MM.1S (cell line): ENCODE results near the gene LSM10.

Experiments used
- DNase-seq: peaks from one replicate; pipeline ENCODE4 v3.0.0-alpha.2; 2015
- H2AFZ ChIP-seq: fragments of 300-600 bp; sonication (generic); 2 replicates; pipeline ENCODE4 v1.6.0; 2016; ENCODE audit warnings: antibody characterized with exemption, low read length
- H3F3A ChIP-seq: fragments of 300-600 bp; sonication (generic); 2 replicates; pipeline ENCODE4 v1.6.1; 2016; ENCODE audit warnings: mild to moderate bottlenecking, antibody characterized with exemption, low read length, moderate library complexity, mixed read lengths; ENCODE audit not compliant: insufficient read depth
- H3K27ac ChIP-seq: fragments of 300-600 bp; sonication (generic); 2 replicates; pipeline ENCODE4 v1.5.1; 2016; ENCODE audit warnings: mild to moderate bottlenecking, low read length
- H3K27me3 ChIP-seq: fragments of 300-600 bp; sonication (generic); replicated peaks from 2 replicates; pipeline ENCODE4 v1.6.0; 2016; ENCODE audit warnings: low read length; ENCODE audit not compliant: insufficient read depth
- H3K36me3 ChIP-seq: fragments of 300-600 bp; sonication (generic); replicated peaks from 2 replicates; pipeline ENCODE4 v1.6.1; 2016; ENCODE audit warnings: mild to moderate bottlenecking, low read length, mixed read lengths; ENCODE audit not compliant: insufficient read depth
- H3K4me1 ChIP-seq: fragments of 300-600 bp; sonication (generic); 2 replicates; pipeline ENCODE4 v1.6.1; 2016; ENCODE audit warnings: low read length, mixed read lengths
- H3K4me2 ChIP-seq: fragments of 300-600 bp; sonication (generic); 2 replicates; pipeline ENCODE4 v1.6.0; 2016; ENCODE audit warnings: low read depth, low read length
- H3K4me3 ChIP-seq: fragments of 300-600 bp; sonication (generic); 2 replicates; pipeline ENCODE4 v1.5.1; 2016; ENCODE audit warnings: low read length, mixed read lengths
- H3K79me2 ChIP-seq: fragments of 300-600 bp; sonication (generic); 2 replicates; pipeline ENCODE4 v1.6.1; 2016; ENCODE audit warnings: mixed run types, low read length, mixed read lengths
- H3K9ac ChIP-seq: fragments of 300-600 bp; sonication (generic); 2 replicates; pipeline ENCODE4 v1.6.1; 2016; ENCODE audit warnings: low read length, mixed read lengths
- H3K9me2 ChIP-seq: fragments of 300-600 bp; sonication (generic); replicated peaks from 2 replicates; pipeline ENCODE4 v1.6.1; 2016; ENCODE audit warnings: mild to moderate bottlenecking, low read length, mixed read lengths; ENCODE audit not compliant: insufficient read depth
- H3K9me3 ChIP-seq: fragments of 300-600 bp; sonication (generic); replicated peaks from 2 replicates; pipeline ENCODE4 v1.6.1; 2016; ENCODE audit warnings: mild to moderate bottlenecking, low read length, mixed read lengths; ENCODE audit not compliant: insufficient read depth
- H4K20me1 ChIP-seq: fragments of 300-600 bp; sonication (generic); 2 replicates; pipeline ENCODE4 v1.6.1; 2016; ENCODE audit warnings: mild to moderate bottlenecking, low read length, moderate library complexity, mixed read lengths; ENCODE audit not compliant: insufficient read depth
- CTCF ChIP-seq: fragments of 300-600 bp; sonication (generic); IDR thresholded peaks from 2 replicates; pipeline ENCODE4 v1.5.1; 2016; ENCODE audit warnings: antibody characterized with exemption, low read length, mixed read lengths
- EZH2 ChIP-seq: fragments of 300-600 bp; sonication (generic); optimal IDR thresholded peaks from 2 replicates; pipeline ENCODE3; 2017; ENCODE audit warnings: low read depth, mild to moderate bottlenecking, antibody characterized with exemption, low read length, mixed read lengths
- EZH2phosphoT487 ChIP-seq: fragments of 300-600 bp; sonication (generic); IDR thresholded peaks from 2 replicates; pipeline ENCODE4 v1.6.1; 2018; ENCODE audit warnings: antibody characterized with exemption, low read length

LSM10 gene

GRCh38 chr1:36351227-36351977 lies 46.3 kb downstream of the LSM10 start:
- Histone ChIP-seq H3K9me3 (no peaks in the 10 kb centered on the region), H3K36me3 (peaks cover 2% of the 10 kb centered on the region; the same call in 1 of the 2 replicates), H3K4me1 (no peaks in the 10 kb centered on the region)

GRCh38 chr1:36350659-36351226 lies 47.0 kb downstream of the LSM10 start:
- Histone ChIP-seq H3K9ac (no peak overlapping the region), H3K27me3 (no peaks in the 10 kb centered on the region), H3K4me3 (no peak overlapping the region), H2AFZ (no peak overlapping the region), H3K79me2 (no peaks in the 10 kb centered on the region), H3K4me1 (no peaks in the 10 kb centered on the region), H3K36me3 (peaks cover 2% of the 10 kb centered on the region; the same call in 1 of the 2 replicates), H3K9me3 (no peaks in the 10 kb centered on the region), H3K27ac (no peak overlapping the region), H3K4me2 (no peak overlapping the region), H4K20me1 (no peaks in the 10 kb centered on the region), H3K9me2 (no peaks in the 10 kb centered on the region), H3F3A (no peaks in the 10 kb centered on the region)
- no peak for TF ChIP-seq EZH2phosphoT487
- DNase-seq, result no peak

More at GRCh38 chr1:36351227-36351977, 46.3 kb downstream of the LSM10 start:
- no peak overlapping the region for H3K4me2 ChIP-seq
- H4K20me1 ChIP-seq, result no peaks in the 10 kb centered on the region
- H3K27me3 ChIP-seq, result no peaks in the 10 kb centered on the region
- no peak for TF ChIP-seq EZH2phosphoT487
- no peak for TF ChIP-seq EZH2
- TF ChIP-seq CTCF, result no peak
- H2AFZ ChIP-seq, result no peak overlapping the region
- H3K9me2 ChIP-seq, result no peaks in the 10 kb centered on the region
- DNase-seq, result no peak
- no peaks in the 10 kb centered on the region for H3F3A ChIP-seq
- no peak overlapping the region for H3K27ac ChIP-seq
- no peak overlapping the region for H3K9ac ChIP-seq
- H3K4me3 ChIP-seq, result no peak overlapping the region
- no peaks in the 10 kb centered on the region for H3K79me2 ChIP-seq

GRCh38 chr1:36349839-36350238 lies 47.9 kb downstream of the LSM10 start:
- H3K4me2 ChIP-seq, result no peak overlapping the region
- no peaks in the 10 kb centered on the region; the same call in 1 of the 2 replicates for H3K36me3 ChIP-seq
- no peak for DNase-seq
- H3K27me3 ChIP-seq, result no peaks in the 10 kb centered on the region
- no peak overlapping the region for H3K9ac ChIP-seq
- no peak overlapping the region for H3K27ac ChIP-seq
- H3K9me3 ChIP-seq, result no peaks in the 10 kb centered on the region
- H3K4me1 ChIP-seq, result no peaks in the 10 kb centered on the region
- no peak overlapping the region for H3K4me3 ChIP-seq
- no peaks in the 10 kb centered on the region for H3F3A ChIP-seq
- H3K79me2 ChIP-seq, result no peaks in the 10 kb centered on the region
- H4K20me1 ChIP-seq, result no peaks in the 10 kb centered on the region
- no peak overlapping the region for H2AFZ ChIP-seq
- TF ChIP-seq EZH2 (no peak), EZH2phosphoT487 (no peak), CTCF (no peak)
- H3K9me2 ChIP-seq, result no peaks in the 10 kb centered on the region

GRCh38 chr1:36349241-36349671 lies 48.5 kb downstream of the LSM10 start:
- H3K9me2 ChIP-seq, result no peaks in the 10 kb centered on the region
- H2AFZ ChIP-seq, result no peak overlapping the region
- no peaks in the 10 kb centered on the region for H3K27me3 ChIP-seq
- H3F3A ChIP-seq, result no peaks in the 10 kb centered on the region
- H3K79me2 ChIP-seq, result no peaks in the 10 kb centered on the region
- no peaks in the 10 kb centered on the region for H4K20me1 ChIP-seq
- no peaks in the 10 kb centered on the region for H3K9me3 ChIP-seq
- no peaks in the 10 kb centered on the region; the same call in 1 of the 2 replicates for H3K36me3 ChIP-seq
- no peaks in the 10 kb centered on the region for H3K4me1 ChIP-seq
- DNase-seq, result no peak
- H3K4me3 ChIP-seq, result no peak overlapping the region
- TF ChIP-seq EZH2 (no peak), EZH2phosphoT487 (no peak), CTCF (no peak)
- no peak overlapping the region for H3K4me2 ChIP-seq
- no peak overlapping the region for H3K27ac ChIP-seq
- no peak overlapping the region for H3K9ac ChIP-seq
